SH-SY5Y (cell line): ENCODE data around the gene NT5DC4.

Experiments
- GATA2 ChIP-seq: IDR thresholded peaks from 2 replicates; pipeline ENCODE4 v1.6.1; 2011; ENCODE audit warnings: mild to moderate bottlenecking, low read depth, low read length
- GATA3 ChIP-seq: IDR thresholded peaks from 2 replicates; pipeline ENCODE4 v1.6.1; 2011; ENCODE audit warnings: low read depth, mild to moderate bottlenecking, low read length, moderate library complexity

DNA sequence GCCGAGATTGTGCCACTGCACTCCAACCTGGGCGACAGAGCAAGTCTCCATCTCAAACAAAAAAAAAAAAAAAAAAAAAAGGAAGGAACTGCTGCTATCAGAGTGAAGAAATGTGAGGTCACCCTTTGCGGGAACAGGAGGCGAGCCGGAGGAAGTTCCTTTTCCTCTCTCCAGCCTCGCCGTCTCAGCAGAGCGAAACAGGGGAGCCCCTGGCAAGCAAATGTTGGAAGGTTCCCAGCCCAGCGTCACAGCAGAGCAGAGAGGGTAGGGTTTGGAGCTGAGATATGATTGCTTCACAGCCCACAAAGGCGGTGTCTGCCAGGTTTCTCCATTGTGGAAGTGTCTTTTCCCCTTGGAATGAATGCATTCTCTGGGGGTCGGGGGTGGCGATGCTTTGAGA lies 46.6 kb upstream of the NT5DC4 start:
- no peak for TF ChIP-seq GATA3
- TF ChIP-seq GATA2 = no peak
